Cardiac muscle cell (in vitro differentiated cells and primary cell): ENCODE measurements around the gene NPFFR1. TPM values are rescaled to one million over a fixed set of nuclear protein-coding genes. Genes with fewer than 3 reads are reported as not detected.
A peak's percentile ranks its signal among the peaks of the same experiment; 100 is the strongest.

Source experiments
- DNase-seq, 2 donors: peaks; one replicate each; pipeline versions ENCODE4 v3.0.0 to v3.0.0-alpha.2; 2010 to 2017; ENCODE audit warnings: low read depth in 1 of 2, low spot score in 1 of 2
- H3K27ac ChIP-seq: fragments of 200-600 bp; sonication (generic); 2 replicates; pipeline ENCODE4 v1.5.1; 2016
- H3K27me3 ChIP-seq: fragments of 200-600 bp; sonication (generic); 2 replicates; pipeline ENCODE4 v1.6.0; 2016; ENCODE audit warnings: control low read depth
- H3K36me3 ChIP-seq: fragments of 200-600 bp; sonication (generic); 2 replicates; pipeline ENCODE4 v1.5.1; 2016; ENCODE audit warnings: control low read depth
- H3K4me1 ChIP-seq: fragments of 200-600 bp; sonication (generic); 2 replicates; pipeline ENCODE4 v1.8.1; 2017; ENCODE audit warnings: low read depth, mild to moderate bottlenecking, mixed run types
- H3K4me3 ChIP-seq: fragments of 200-600 bp; sonication (generic); 2 replicates; pipeline ENCODE4 v1.5.1; 2016; ENCODE audit warnings: mild to moderate bottlenecking
- H3K9me3 ChIP-seq: fragments of 200-600 bp; sonication (generic); 2 replicates; pipeline ENCODE4 v1.5.1; 2017; ENCODE audit warnings: low read depth, mild to moderate bottlenecking, control low read depth
- CTCF ChIP-seq: IDR thresholded peaks from 2 replicates; pipeline ENCODE4 v1.5.1; 2012; ENCODE audit warnings: low read depth, mild to moderate bottlenecking, low read length
- polyA plus RNA-seq: library from polyadenylated mRNA; unstranded; fragments of >200 nt; fragmentation: Nextera tagmentation; extraction: Ambion mirVana; gene quantifications from 2 replicates; pipeline ENCODE4 v1.2.1, GENCODE V29; 2016
- total RNA-seq: library from RNA; depleted of rRNA; stranded (reverse); fragments of >200 nt; gene quantifications from 2 replicates; pipeline ENCODE4 v1.2.3, GENCODE V29; 2016

Gene NPFFR1
- total and polyA plus RNA-seq, 2 experiments from 2014 or later = not detected

- Histone ChIP-seq H3K27ac (no peak overlapping the region), H3K27me3 (no peaks in the 10 kb centered on the region), H3K9me3 (no peaks in the 10 kb centered on the region), H3K4me1 (no peaks in the 10 kb centered on the region), H3K4me3 (no peak overlapping the region), H3K36me3 (no peaks in the 10 kb centered on the region)
- TF ChIP-seq CTCF = peak; percentile 15
- DNase-seq = peak in 1 of 2 donors; percentile 88
These were observed 9.2 kb downstream of the NPFFR1 start for GRCh38 chr10:70274643-70275042.

DNA sequence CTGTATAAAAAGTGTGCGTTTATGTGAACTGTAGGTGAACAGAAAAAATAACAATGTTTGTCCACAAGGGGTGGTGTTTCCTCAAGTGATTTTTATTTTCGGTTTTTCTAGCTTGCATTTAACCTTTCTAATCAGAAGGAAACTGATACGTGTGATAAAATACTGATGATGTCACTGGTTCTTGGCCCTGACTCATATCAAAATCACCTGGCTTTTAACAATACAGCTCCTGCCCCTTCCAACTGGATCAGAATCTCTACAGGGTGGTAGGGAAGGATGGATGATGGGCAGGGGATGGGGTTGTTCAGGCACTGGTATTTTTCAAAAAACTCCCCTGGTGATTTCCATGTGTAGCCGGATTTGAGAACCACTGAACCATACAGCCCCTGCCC is 10.9 kb downstream of the NPFFR1 start:
- TF ChIP-seq CTCF = peak; percentile 50
- Histone ChIP-seq H3K4me1 (no peaks in the 10 kb centered on the region), H3K9me3 (no peaks in the 10 kb centered on the region)

DNA sequence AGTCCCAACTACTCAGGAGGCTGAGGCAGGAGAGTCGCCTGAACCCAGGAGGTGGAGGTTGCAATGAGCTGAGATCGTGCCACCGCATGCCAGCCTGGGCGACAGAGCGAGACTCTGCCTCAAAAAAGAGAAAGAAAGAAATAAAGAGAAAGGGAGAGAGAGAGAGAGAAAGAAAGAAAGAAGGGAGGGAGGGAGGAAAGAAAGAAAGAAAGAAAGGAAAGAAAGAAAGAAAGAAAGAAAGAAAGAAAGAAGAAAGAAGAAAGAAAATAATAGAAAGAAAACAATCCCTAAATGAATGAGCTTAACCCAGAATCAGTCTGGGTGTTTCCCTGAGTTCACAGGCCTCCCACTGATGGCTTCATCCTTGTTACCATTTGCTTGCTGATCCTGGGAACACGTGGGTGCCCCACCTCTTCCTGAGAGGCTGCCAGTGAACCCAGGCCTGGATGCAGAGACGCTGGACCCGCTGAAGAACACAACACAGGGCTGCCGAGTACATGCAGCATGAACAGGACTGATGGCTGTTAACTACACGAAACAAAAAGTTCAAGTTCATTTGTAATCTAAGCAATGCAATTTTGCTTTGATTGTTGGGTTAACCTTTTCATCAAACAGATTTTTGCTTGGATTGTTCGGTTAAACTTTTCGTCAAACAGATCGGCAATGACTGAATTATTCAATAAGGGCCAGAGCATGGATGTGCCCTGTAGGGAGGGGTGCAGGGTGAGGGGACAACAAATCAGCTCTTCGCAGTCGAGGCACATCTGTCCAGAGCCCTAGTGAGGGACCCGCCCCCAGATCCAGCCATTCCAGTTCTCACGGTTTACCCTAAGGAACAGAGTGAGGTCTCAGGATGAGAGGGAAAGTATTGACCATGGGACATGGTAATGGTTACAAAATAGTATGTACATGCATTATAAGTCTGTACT is 11.5 kb downstream of the NPFFR1 start:
- Histone ChIP-seq H3K4me3 (no peak overlapping the region), H3K27ac (no peak overlapping the region), H3K27me3 (no peaks in the 10 kb centered on the region), H3K9me3 (no peaks in the 10 kb centered on the region), H3K4me1 (no peaks in the 10 kb centered on the region), H3K36me3 (no peaks in the 10 kb centered on the region)
- DNase-seq = no peak
- TF ChIP-seq CTCF = no peak

More for the DNA sequence above, 10.9 kb downstream of the NPFFR1 start:
- peak in 1 of 2 donors; percentile 43 for DNase-seq
- no peak overlapping the region for H3K27ac ChIP-seq
- no peaks in the 10 kb centered on the region for H3K36me3 ChIP-seq
- no peaks in the 10 kb centered on the region for H3K27me3 ChIP-seq
- no peak overlapping the region for H3K4me3 ChIP-seq

DNA sequence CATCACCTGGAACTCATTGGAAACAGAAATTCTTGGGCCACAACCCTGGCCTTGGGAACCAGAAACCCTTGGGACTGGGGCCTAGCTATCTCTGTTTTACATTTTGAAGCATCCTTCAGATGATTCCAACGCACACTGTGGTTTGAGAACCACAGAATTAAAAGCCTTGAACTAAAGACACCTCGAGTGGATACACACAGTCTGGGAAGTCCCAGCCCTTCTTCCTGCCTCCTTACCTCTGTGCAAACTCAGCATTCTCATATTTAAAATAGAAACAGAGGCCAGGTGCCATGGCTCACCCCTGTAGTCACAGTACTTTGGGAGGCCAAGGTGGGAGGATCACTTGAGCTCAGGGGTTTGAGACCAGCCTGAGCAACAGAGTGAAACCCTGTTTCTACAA is 12.9 kb downstream of the NPFFR1 start:
- Histone ChIP-seq H3K27me3 (no peaks in the 10 kb centered on the region), H3K9me3 (no peaks in the 10 kb centered on the region), H3K36me3 (no peaks in the 10 kb centered on the region), H3K4me3 (no peak overlapping the region), H3K4me1 (no peaks in the 10 kb centered on the region), H3K27ac (no peak overlapping the region)
- TF ChIP-seq CTCF = no peak
- no peak for DNase-seq

- no peaks in the 10 kb centered on the region for H3K9me3 ChIP-seq
- H3K36me3 ChIP-seq = no peaks in the 10 kb centered on the region
- no peak overlapping the region for H3K27ac ChIP-seq
- no peaks in the 10 kb centered on the region for H3K27me3 ChIP-seq
- no peak for DNase-seq
- H3K4me1 ChIP-seq = no peaks in the 10 kb centered on the region
- no peak overlapping the region for H3K4me3 ChIP-seq
- no peak for TF ChIP-seq CTCF
These were observed 14.1 kb downstream of the NPFFR1 start for GRCh38 chr10:70269741-70270140.
